ENCODE measurements around the gene MBTPS2. TPM values are rescaled to one million over a fixed set of nuclear protein-coding genes. Genes with fewer than 3 reads are reported as not detected.

MBTPS2 gene
- total RNA-seq, 1 experiment from 2014 or later: 22.0 TPM

GRCh38 chrX:21800344-21800770, 39.1 kb upstream of the MBTPS2 start:
- H3K4me3 Mint-ChIP-seq (ENCODE audit: unreplicated experiment): no peak overlapping the region
- Histone ChIP-seq H3K27me3 (replicated peaks; ENCODE audit: control insufficient read depth, insufficient read depth, low read length) (no peaks in the 10 kb centered on the region), H3K9me3 (no peaks in the 10 kb centered on the region), H3K36me3 (ENCODE audit: control insufficient read depth, insufficient read depth, low read length) (no peaks in the 10 kb centered on the region), H3K4me3 (ENCODE audit: low read depth, low read length) (no peak overlapping the region), H3K4me1 (peaks cover 20% of the 10 kb centered on the region; the same call in 1 of the 2 replicates)
- H3K27me3 Mint-ChIP-seq (ENCODE audit: insufficient read depth, unreplicated experiment): no peaks in the 10 kb centered on the region
- no peak for TF ChIP-seq CTCF (IDR thresholded peaks at IDR 0.05; ENCODE audit: insufficient read depth in 1 of 2, low read depth in 1 of 2, low read length in 1 of 2, severe bottlenecking in 1 of 2, unreplicated experiment in 1 of 2)
- ChIA-PET CTCF (no interaction called here), POLR2A (no interaction called here)
- no peaks in the 10 kb centered on the region for H3K4me1 Mint-ChIP-seq (ENCODE audit: low read depth, unreplicated experiment)
- DNase-seq: no peak
- no TSS peak for BruUV-seq (replicated peaks)
- H3K36me3 Mint-ChIP-seq (ENCODE audit: insufficient read depth, unreplicated experiment): no peaks in the 10 kb centered on the region
- H3K27ac Mint-ChIP-seq (ENCODE audit: unreplicated experiment): no peak overlapping the region
- no peaks in the 10 kb centered on the region for H3K9me3 Mint-ChIP-seq (ENCODE audit: unreplicated experiment)
- intact Hi-C loops (cut with micrococcal nuclease; ENCODE audit: unreplicated experiment): no loop called here

- H3K27ac Mint-ChIP-seq (ENCODE audit: unreplicated experiment): no peak overlapping the region
- Histone ChIP-seq H3K27me3 (replicated peaks; ENCODE audit: control insufficient read depth, insufficient read depth, low read length) (no peaks in the 10 kb centered on the region), H3K9me3 (no peaks in the 10 kb centered on the region), H3K4me3 (ENCODE audit: low read depth, low read length) (no peak overlapping the region), H3K4me1 (peaks cover 20% of the 10 kb centered on the region; the same call in 1 of the 2 replicates), H3K36me3 (ENCODE audit: control insufficient read depth, insufficient read depth, low read length) (no peaks in the 10 kb centered on the region)
- no peaks in the 10 kb centered on the region for H3K36me3 Mint-ChIP-seq (ENCODE audit: insufficient read depth, unreplicated experiment)
- DNase-seq: no peak
- TF ChIP-seq CTCF (IDR thresholded peaks at IDR 0.05; ENCODE audit: insufficient read depth in 1 of 2, low read depth in 1 of 2, low read length in 1 of 2, severe bottlenecking in 1 of 2, unreplicated experiment in 1 of 2): no peak
- intact Hi-C loops (cut with micrococcal nuclease; ENCODE audit: unreplicated experiment): no loop called here
- H3K4me3 Mint-ChIP-seq (ENCODE audit: unreplicated experiment): no peak overlapping the region
- no peaks in the 10 kb centered on the region for H3K4me1 Mint-ChIP-seq (ENCODE audit: low read depth, unreplicated experiment)
- no peaks in the 10 kb centered on the region for H3K27me3 Mint-ChIP-seq (ENCODE audit: insufficient read depth, unreplicated experiment)
- CTCF ChIA-PET: no interaction called here
- no peaks in the 10 kb centered on the region for H3K9me3 Mint-ChIP-seq (ENCODE audit: unreplicated experiment)
- BruUV-seq (replicated peaks): no TSS peak
- POLR2A ChIA-PET: no interaction called here
These were observed 37.3 kb upstream of the MBTPS2 start for GRCh38 chrX:21802054-21802670.

- H3K36me3 Mint-ChIP-seq (ENCODE audit: insufficient read depth, unreplicated experiment): no peaks in the 10 kb centered on the region
- ChIA-PET CTCF (no interaction called here), POLR2A (no interaction called here)
- no peak for TF ChIP-seq CTCF (IDR thresholded peaks at IDR 0.05; ENCODE audit: insufficient read depth in 1 of 2, low read depth in 1 of 2, low read length in 1 of 2, severe bottlenecking in 1 of 2, unreplicated experiment in 1 of 2)
- no peak overlapping the region for H3K4me3 Mint-ChIP-seq (ENCODE audit: unreplicated experiment)
- DNase-seq: no peak
- no peaks in the 10 kb centered on the region for H3K9me3 ChIP-seq
- H3K9me3 Mint-ChIP-seq (ENCODE audit: unreplicated experiment): no peaks in the 10 kb centered on the region
- intact Hi-C loops (cut with micrococcal nuclease; ENCODE audit: unreplicated experiment): no loop called here
- H3K4me3 ChIP-seq (ENCODE audit: low read depth, low read length): no peak overlapping the region
- no peaks in the 10 kb centered on the region for H3K4me1 Mint-ChIP-seq (ENCODE audit: low read depth, unreplicated experiment)
- no TSS peak for BruUV-seq (replicated peaks)
- peak overlapping the region; percentile 39 for H3K27ac Mint-ChIP-seq (ENCODE audit: unreplicated experiment)
- no peaks in the 10 kb centered on the region for H3K27me3 ChIP-seq (replicated peaks; ENCODE audit: control insufficient read depth, insufficient read depth, low read length)
- no peaks in the 10 kb centered on the region for H3K27me3 Mint-ChIP-seq (ENCODE audit: insufficient read depth, unreplicated experiment)
- peaks cover 20% of the 10 kb centered on the region; the same call in 1 of the 2 replicates for H3K4me1 ChIP-seq
- H3K36me3 ChIP-seq (ENCODE audit: control insufficient read depth, insufficient read depth, low read length): no peaks in the 10 kb centered on the region
These were observed 36.6 kb upstream of the MBTPS2 start for GRCh38 chrX:21802839-21803238.
